Posterior vena cava (tissue), 2 donors: Measurements from ENCODE around the gene CYTH1. TPM values are rescaled to one million over a fixed set of nuclear protein-coding genes. Genes with fewer than 3 reads are reported as not detected.

Experiments used
- DNase-seq: peaks from one replicate; pipeline ENCODE4 v3.0.0-alpha.2; 2020; ENCODE audit warnings: low spot score
- intact Hi-C, 2 donors: fragments of 100-400 bp; cut with DNase I; formaldehyde crosslinking; loops; one replicate each; pipeline versions ENCODE4 v1.14.1 to v1.14.2; 2022 to 2023
- total RNA-seq, 2 donors: library from RNA; stranded (reverse); fragmentation: NEBNext Ultra II Directional; extraction: Animal tissue kit (Norgen Biotek cat#: 25700); gene quantifications; one replicate each; pipeline ENCODE4 v1.2.1, GENCODE V29; 2021
- donor health status: DM: yes; HTN: yes; CAD: no.
- donor health status: DM: yes; HTN: yes; CAD: no.

Gene CYTH1
- total RNA-seq, 2 donors from 2014 or later: 27.0 to 42.9 TPM

DNA sequence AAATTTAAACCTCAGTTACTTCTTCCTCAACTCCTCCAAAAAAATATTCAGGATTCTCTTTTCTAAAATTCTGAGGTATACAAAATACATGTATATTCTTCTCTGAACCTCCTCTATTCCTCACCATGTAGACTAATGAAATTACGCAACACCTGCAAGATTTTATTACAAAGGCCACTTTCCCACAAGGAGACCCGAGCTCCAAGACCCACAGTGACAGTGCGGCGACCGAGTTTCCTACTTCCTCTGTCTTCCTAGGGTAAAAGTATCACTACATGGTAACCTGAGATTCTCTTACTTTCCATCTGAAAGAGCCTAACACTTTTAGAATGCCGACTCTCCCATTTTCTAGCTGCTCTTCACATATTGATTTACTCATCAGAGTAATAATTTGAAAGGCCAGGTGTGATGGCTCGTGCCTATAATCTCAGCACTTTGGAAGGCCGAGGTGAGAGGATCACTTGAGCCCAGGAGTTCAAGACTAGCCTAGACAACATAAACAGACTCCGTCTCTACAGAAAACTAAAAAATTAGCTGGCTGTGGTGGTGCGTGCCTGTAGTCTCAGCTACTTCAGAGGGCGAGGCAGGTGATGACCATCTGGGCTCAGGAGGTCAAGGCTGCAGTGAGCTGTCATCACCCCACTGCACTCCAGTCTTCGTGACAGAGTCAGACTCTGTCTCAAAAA is 35.7 kb downstream of the CYTH1 start:
- intact Hi-C loops: no loop called here
- no peak for DNase-seq

GRCh38 chr17:78745407-78746088 is 36.5 kb downstream of the CYTH1 start:
- intact Hi-C loops: no loop called here
- DNase-seq: no peak

GRCh38 chr17:78742901-78743300 is 39.2 kb downstream of the CYTH1 start:
- no peak for DNase-seq
- intact Hi-C loops: no loop called here

GRCh38 chr17:78741644-78742284 is 40.3 kb downstream of the CYTH1 start:
- intact Hi-C loops: no loop called here
- no peak for DNase-seq

DNA sequence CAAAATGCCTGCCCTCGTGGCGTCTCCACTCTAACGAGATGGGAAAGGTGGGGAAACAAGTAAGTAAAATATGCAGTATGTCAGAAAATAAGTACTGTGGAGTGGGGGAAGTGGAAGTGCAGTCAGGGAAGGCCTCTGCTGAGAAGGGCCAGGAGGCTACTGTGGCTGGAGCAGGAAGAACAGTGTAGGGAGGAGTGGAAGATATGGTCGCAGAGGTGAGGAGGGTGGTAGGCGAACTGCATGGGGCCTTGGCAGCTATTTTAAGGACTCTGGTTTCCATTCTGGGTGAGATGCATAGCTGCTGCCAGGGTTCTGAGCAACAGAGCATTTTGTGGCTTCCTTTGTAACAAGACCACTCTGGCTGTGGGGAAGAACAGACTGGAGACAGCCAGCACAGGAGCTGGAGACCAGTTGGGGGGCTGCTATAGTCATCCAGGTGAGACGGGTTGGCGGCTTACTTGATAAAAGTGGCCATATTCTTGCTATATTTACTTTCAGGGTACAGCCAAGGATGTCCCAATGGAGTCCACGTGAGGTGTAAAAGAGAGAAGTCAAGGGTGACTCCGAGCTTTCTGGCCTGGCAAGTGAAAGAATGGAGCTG is 42.6 kb downstream of the CYTH1 start:
- DNase-seq: no peak
- intact Hi-C loops: no loop called here

- DNase-seq: no peak
- intact Hi-C loops: no loop called here
Measured at GRCh38 chr17:78738698-78739097, 43.4 kb downstream of the CYTH1 start.

DNA sequence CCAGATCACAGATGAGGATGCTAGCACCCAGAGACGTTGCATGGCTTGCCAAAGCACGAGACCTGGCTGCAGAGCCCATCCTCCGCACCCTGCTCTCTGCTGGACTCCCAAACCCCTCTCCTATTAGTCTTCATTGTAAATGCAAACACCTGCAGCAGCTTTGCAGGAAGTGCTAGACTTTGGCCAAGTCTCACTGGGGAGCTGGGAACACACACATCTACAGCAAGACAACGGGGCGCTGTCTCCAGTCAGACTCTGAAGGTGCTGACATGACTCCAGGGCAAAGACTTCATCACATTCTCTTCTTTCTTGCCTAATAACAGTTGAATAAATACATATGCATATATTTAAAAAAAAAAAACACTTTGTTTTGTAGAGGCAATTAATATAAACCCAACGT is 43.8 kb downstream of the CYTH1 start:
- intact Hi-C loops: no loop called here

DNA sequence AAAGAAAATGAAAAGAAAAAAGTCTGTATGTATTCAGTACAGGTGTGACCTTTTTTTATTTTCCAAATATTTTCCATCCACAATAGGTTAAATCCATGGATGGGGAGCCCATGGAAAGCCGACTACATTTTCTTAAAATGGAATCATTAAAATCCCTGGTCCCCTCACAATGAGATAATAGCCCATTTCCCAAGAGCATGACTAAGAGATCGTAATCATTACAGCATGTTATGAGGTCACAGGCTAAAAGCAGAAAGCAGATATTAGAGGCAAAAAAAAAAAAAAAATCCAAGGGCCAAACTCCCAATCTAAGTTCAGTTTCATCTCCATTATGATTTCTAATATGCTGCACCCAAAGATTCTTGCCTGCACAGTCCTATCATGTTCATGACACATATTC is 44.7 kb downstream of the CYTH1 start:
- intact Hi-C loops: no loop called here
- DNase-seq: no peak

More for the DNA sequence above, 43.8 kb downstream of the CYTH1 start:
- no peak for DNase-seq

DNA sequence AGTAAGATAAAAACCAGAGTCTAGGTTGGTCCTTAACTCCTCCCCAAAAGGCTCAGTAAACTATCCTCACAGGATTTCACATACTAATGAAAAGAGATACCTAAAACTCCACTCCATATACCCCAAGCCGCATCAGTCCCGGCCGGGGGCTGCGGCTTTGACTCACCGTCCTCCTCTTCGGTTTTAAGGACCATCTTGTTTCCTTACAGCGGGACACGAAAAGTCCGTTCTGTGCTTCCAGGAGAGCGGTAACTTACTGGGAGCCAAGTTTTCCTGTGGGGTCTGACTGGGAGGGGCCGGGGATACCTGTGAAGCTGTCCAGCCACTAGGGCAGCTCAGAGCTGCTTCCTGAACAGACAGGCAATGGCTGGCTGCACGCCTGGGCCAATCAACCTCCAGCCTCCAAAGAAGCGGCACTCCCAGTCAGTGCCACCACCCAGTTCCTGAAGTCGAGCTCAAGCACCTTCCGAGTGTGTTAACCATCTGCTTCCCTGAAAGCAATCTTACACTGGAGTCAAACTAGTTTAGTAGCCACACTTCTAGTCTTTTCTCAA is 45.5 kb downstream of the CYTH1 start:
- DNase-seq: peak; percentile 86
- intact Hi-C loops: no loop called here

DNA sequence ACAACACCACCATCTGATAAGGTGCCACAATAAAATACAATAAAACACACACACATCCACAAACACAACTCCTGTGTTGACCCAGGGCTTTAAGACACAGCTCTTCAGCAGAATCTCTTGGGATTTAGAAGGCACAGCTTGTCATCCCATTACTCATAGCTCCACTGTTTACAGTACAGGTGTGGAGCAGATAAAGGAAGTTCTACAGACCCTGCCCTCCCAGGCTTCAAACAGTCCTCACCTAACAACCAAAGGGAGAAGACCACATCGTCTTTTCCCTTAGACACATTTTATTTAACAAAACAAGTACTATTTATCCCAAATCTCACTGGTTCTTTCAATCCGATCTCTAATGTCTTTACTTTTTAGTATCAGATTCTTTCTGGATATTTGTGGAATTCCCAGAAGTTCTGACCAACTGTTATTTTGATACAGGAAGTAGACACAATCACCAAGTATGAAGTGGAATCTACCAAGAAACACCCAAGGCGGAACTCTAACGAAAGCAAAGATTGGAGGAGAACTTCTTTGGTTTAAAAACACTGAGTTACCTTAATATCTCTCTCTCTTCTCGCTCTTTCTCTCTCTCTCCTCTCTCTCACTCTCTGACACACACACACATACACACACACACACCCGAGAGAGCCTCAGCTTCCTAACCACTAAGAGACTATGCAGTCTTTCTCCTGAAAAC is 46.1 kb downstream of the CYTH1 start:
- no peak for DNase-seq
- intact Hi-C loops: no loop called here

- intact Hi-C loops: no loop called here
Measured at GRCh38 chr17:78734793-78735641, 47.1 kb downstream of the CYTH1 start.

GRCh38 chr17:78732354-78732753 is 49.7 kb downstream of the CYTH1 start:
- intact Hi-C loops: no loop called here

More at GRCh38 chr17:78734793-78735641, 47.1 kb downstream of the CYTH1 start:
- DNase-seq: no peak

DNA sequence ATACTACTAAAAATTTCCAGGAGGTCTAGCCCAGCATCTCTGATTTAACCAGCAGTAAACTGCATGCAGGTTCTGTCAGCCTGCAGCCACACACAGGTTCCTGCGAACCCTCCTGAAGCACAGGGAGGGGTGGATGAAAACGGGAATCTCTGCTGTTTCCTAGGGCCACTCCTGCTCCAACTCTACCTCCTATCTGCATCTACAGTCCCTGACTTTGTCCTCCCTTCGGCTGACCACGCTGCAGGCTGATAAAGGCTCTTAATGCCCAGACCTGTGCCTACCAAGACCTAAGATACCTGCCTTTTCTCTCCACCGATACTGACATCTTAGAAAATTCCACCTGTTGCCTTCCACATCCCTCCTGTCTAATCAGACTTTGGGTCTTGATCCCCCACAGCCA is 50.2 kb downstream of the CYTH1 start:
- intact Hi-C loops: no loop called here

More at GRCh38 chr17:78732354-78732753, 49.7 kb downstream of the CYTH1 start:
- DNase-seq: no peak

GRCh38 chr17:78729641-78730040 is 52.4 kb downstream of the CYTH1 start:
- intact Hi-C loops: no loop called here
- no peak for DNase-seq

More for the DNA sequence above, 50.2 kb downstream of the CYTH1 start:
- DNase-seq: no peak

- intact Hi-C loops: no loop called here
- no peak for DNase-seq
Measured at GRCh38 chr17:78728495-78728894, 53.6 kb downstream of the CYTH1 start.

DNA sequence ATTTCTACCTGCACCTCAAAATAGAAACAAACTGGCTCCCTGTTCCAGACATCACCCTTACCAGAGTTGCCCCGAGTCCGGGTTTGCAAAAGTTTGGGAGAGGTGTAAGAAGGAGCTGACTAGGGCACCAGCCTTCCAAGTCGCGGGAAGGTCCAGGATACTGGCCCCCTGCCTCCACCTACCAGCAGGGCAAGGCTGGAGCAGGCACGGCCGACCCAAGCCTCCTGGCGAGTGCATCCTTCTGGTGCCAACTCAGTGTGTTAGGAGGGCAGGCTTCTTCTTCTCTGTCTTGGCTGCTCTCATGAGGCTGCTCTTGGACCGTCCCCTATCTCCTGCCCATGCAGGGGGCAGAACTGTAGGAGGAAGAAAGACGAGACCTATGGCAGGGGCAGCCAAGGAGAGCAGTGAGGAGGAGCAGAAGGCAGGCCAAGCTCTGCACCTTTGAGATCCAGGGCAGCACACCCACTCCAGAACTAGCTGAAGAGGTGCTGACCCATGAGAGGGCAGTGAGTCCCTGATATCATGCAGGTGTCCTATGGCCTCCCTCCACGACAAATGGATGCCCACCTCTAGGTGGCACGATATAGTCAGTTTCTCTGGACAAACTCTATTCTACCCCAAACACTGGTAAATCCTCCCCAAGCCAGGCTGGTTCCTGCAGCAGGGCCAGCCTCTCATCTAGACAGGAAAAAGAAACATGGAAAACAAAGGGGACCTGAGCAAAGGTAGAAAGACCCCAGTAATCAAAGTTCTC is 54.4 kb downstream of the CYTH1 start:
- intact Hi-C loops: no loop called here
- DNase-seq: no peak

GRCh38 chr17:78727057-78727456 is 55.0 kb downstream of the CYTH1 start:
- no peak for DNase-seq
- intact Hi-C loops: no loop called here

GRCh38 chr17:78726513-78726912 is 55.6 kb downstream of the CYTH1 start:
- no peak for DNase-seq
- intact Hi-C loops: no loop called here
